Activated CD8-positive, alpha-beta memory T cell treated with anti-CD3 and anti-CD28 coated beads, Interleukin-2, amount 50 U/mL, for 4 hours (primary cell): ENCODE measurements around the gene KCNMB1.

Experiments
- DNase-seq: peaks from one replicate; pipeline ENCODE4 v3.0.0-alpha.2; 2020

The KCNMB1 gene

GRCh38 chr5:170338291-170338690, 50.9 kb downstream of the KCNMB1 start:
- DNase-seq: no peak

GRCh38 chr5:170337045-170337733, 52.0 kb downstream of the KCNMB1 start:
- no peak for DNase-seq

- no peak for DNase-seq
Measured at GRCh38 chr5:170336065-170336464, 53.1 kb downstream of the KCNMB1 start.

DNA sequence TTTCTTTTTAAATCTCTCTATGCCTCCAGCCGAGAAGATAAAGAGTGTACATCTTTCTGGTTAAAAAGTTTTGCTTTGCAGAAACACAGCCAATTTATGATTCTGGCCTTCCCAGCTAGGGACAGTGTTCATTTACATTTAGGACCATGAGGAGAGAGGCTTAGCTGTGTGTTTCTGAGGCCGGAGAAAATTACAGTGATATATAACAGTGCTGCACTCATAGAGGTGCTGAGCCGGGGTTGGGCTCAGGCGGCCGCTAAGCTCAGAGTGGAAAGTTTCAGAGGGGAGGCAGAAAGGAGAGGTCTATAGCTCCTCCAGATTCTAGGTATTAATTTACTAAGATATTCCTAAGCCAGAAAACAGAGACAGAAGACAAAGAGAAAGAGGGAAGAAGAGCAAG, 54.5 kb downstream of the KCNMB1 start:
- DNase-seq: peak; percentile 39

DNA sequence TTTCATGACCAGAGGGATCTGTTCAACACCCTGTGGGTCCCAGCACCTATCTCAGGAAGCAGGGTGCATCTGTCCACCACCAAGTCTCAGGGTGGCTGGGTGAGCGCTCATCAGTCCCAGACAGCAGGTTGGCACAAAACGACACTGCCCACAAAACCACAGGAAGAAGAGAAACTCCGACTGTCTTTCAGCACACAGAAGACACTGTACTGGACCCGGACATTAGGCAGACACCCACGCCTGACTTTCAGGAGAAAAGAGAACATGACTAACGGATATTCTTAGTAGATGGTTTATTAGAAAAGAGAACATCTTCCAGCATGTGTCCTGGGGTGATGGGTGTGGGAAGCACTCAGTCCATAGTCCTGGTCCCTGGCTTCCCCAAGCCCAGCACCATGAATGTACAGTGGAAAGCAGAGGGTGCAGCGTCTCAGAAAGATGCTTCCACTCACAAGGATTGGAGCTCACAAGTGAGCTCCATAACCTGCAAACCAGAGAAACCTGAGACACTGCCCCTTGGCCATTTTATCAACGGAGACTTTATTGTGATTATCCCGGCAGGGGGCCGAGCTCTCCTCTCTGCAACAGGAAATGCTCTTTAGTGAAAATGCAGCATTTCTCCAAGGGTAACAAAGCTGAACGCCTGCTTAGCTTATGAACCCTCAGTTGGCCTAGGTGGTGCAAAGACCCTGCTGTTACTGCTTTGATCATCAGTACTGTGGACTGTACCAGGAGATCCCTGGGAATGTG, 55.8 kb downstream of the KCNMB1 start:
- DNase-seq: peak; percentile 65

DNA sequence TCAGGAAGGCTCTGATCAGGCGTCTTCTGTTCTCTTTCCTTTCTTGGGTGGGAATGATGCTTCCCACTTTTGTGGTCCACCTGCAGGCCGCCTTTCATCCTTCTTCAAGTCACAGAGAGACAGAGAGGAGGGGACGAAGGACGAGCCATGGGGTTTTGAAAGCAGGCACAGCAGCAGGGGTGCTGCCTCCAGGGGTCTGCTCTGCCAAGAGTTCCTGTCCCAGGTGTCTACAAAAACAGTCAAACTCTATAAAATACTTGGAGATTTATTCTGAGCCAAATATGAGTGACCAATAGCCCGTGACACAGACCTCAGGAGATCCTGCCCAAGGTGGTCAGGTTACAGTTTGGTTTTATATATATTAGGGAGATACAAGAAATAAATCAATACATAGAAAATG, 57.1 kb downstream of the KCNMB1 start:
- no peak for DNase-seq

GRCh38 chr5:170330568-170331054, 58.6 kb downstream of the KCNMB1 start:
- no peak for DNase-seq

- no peak for DNase-seq
Measured at GRCh38 chr5:170329524-170329923, 59.6 kb downstream of the KCNMB1 start.

- DNase-seq: no peak
Measured at GRCh38 chr5:170327829-170328228, 61.3 kb downstream of the KCNMB1 start.

DNA sequence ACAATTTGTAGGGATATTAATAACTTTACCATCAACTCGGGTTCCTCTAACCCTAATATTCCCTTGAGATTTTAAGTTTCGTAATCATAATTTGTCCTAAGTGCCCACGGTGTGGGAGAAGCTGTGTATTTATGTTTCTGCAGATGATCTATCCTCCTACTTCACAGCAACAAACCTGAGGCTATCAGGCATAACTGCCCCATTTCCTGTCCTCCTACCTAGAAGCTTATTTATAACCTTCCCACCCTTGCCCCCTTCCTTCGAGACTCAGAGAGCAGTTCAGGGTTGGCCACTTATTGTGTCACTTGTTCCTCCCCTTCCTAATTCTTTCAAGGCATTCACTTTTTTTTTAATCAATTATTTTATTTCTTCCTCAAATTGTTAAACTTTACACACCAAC, 62.0 kb downstream of the KCNMB1 start:
- no peak for DNase-seq
